NCI-H446 treated with DMSO at 0.1 percent for 48 hours (cell line): ENCODE results near the gene SEPTIN5.
"Not testable (repeated sequence)": the region's sequence is repeated elsewhere in the genome, so short reads cannot be mapped to it uniquely, and the experiment has no call there.

ENCODE experiments used
- DNase-seq: peaks from one replicate; lab custom pipeline; 2025; lab: John Stamatoyannopoulos, UW

The SEPTIN5 gene

DNA sequence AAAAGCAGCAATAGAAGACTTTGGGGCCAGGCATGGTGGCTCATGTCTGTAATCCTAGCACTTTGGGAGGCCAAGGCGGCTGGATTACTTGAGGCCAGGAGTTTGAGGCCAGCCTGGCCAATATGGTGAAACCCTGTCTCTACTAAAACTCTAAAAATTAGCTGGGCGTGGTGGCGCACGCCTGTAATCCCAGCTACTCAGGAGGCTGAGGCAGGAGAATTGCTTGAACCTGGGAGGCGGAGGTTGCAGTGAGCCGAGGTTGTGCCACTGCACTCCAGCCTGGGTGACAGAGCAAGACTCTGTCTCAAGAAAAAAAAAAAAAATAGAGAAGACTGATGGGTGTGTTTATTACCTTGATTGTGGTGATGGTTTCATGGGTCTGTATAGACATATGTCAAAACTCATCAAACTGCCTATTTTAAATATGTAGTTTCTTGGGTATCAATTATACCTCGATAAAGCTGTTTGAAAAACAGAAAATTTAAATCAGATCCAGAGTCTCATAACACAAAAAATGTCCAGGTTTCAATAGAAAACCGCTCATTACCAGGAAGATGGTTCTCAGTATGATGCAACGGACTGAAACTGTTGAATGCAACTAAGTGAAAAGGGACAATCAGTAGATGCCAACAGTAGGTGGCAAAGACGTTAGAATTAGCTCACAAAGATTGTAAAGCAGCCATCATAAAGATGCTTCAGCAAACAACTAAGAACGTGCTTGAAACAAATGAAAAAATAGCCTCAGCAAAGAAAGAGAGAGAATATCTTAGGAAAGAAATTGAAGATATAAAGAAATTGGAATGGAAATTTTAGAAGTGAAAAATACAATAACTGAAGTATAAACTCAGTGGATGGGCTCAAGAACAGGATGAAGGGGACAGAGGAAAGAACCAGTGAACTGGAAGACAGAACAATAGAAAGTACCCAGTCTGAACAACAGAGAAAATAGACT lies 33.1 kb upstream of the SEPTIN5 start:
- DNase-seq, result no peak

GRCh38 chr22:19681863-19682245 lies 32.4 kb upstream of the SEPTIN5 start:
- no peak for DNase-seq

DNA sequence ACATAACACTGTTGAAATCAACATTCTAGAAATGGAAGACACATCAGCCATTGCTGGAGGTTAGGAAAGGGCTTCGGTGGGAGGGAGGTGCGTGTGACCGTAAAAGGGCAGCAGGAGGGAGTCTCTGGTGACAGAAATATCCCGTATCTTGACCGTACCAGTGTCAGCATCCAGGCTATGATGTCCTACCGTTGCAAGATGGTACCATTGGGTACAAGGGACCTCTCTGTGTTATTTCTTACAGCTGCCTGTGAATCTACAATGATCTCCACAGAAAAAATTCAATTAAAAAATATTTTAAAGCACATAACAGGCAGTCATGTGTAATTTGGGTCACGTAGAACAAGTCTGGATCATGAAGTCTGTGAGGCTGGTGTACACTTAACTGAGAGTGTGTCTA lies 27.4 kb upstream of the SEPTIN5 start:
- no peak for DNase-seq

DNA sequence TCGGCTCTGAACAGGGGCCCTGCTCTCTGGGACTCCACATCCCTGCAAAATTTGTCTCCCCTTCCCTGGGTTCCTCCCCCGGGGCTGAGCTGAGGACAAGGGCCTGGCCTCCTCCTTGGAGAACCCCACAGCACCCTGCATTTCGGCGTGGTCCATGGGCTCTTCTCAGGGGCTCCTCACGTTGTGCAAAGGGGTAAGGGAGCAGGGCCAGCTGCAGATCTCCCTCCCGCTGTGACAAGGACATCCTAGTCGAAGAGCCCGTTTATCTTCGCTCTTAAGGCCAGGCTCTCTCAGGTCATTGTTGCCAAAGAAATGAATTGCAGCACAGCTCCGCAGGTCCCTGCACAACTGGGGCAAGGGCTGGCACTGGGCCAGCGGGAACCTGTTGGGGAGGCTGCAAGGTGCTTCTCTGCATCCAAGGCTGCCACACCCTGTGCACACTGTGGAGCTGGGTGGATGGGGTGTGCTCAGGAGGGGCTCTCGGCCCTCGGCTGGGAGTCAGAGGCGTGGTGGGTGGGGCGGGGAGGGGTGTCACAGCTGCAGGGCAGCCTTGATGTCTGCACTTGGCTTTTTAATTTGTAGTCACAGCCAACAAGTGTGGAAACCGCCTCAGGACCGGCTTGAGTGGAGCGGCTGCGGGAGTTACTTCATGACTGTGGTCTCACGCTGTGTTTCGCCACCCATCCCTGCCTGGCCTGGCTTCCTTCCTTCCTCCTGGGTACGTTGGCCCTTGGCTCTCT lies 26.6 kb upstream of the SEPTIN5 start:
- no peak for DNase-seq

DNA sequence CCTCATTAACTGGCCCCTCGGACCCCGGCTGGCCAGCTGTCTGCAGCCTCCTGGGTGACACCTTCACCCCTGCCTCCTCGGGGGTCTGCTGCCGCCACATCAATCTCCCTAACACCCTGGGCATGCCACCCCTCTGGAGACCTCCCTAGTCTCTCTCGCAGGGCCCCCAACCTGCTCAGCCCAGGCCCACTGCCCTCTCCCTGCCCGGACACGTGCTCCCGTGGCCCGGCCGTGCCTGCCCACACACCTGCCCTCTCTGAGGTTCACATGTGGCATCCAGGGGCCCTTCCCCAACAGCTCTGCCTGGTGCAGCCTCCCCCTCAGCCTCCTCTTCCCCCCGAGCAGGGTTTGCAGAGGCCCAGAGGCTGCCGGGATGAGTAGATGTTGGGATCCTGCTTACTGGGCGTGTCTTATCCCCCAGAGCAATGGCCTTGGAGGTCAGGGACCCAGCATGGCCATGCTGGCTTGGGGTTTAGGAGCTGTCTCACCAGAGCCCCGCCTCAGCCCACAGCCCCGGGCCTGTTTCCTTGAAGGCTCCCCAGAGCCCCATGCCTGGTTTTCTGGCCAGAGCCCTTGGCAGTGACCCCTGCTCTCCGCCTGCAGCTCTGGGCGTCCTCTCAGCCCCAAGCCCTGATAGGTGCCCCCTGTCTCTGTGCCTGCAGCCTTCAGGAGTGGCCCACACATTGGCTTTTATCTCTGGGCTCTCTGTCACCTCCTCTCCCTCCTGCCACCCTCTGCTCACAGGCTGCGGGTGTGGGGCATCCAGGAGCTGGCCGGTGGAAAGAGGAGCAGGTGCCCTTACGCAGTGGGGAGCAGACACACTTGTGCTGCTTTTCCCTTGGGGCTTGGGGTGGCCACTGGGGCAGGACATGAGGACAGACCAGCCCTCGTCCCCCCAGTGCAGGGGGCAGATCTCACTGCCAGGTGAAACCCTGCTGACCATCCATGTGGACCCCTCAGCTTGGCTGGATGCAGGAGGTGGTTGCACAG lies 25.7 kb upstream of the SEPTIN5 start:
- no peak for DNase-seq

- DNase-seq, result no peak
Measured at GRCh38 chr22:19689408-19689807, 24.9 kb upstream of the SEPTIN5 start.

DNA sequence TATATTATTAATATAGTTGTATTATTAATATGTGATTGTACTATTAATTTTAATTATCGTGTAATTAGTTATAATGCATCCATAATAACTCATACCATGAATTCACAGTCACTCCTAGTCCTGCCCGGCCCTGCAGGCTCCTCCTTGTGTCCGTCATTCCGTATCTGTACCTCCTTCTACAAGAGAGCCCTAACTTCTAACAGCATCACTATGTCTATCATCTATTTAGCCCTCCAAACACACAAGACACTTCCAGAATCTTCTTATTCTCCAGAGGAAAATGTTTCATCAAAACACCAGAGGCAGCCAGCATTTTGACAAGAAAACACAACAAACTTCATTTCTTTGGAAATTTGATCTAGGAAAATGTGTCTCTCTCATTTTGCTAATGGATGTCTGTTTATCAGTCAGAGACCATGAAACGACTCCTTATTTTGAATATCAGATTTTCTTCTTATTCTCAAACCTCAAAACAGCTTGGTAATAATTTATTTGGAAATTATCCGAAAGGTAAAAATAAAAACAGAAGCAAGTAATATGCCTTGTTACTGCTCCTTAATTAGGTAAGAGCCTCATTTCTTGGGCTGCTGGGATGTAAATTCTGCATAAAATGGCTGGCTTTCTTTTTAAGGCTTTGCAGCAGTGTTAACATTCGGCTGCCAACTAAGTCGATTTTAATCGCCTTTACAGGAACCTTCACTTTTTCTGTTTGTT lies 23.1 kb upstream of the SEPTIN5 start:
- no peak for DNase-seq

DNA sequence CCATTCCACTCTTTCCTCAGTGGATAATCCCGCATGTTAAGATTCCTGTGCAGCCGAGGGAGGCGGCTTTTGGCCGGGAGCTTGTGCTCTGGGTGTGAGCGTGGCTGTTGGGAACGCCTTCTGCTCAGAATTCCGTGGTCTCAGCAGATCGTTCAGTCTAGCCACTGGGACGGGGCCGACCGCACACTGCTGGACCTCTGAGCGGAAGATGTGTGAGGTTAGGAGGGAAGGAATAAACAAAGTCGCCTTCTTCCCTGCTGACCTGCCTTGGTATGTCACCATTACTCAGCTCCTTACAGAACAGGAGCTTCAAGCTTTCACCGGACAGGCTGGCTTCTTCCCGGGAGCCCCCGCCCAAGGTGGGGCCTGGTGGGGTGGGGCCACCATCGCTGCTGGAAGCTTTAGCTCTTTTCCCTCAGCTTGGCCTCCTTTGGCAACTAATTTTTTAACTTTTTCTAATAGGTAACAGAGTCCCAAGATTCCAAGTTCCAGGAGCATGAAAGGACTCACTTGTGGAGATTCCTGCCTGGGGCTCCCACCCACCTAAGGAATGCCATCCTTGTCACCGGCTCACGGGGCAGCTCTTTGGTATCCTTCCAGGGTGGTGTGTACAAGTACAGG lies 22.5 kb upstream of the SEPTIN5 start:
- DNase-seq, result no peak

- no peak for DNase-seq
Measured at GRCh38 chr22:19693581-19693980, 20.7 kb upstream of the SEPTIN5 start.

- DNase-seq, result no peak
Measured at GRCh38 chr22:19693981-19694670, 20.2 kb upstream of the SEPTIN5 start.

DNA sequence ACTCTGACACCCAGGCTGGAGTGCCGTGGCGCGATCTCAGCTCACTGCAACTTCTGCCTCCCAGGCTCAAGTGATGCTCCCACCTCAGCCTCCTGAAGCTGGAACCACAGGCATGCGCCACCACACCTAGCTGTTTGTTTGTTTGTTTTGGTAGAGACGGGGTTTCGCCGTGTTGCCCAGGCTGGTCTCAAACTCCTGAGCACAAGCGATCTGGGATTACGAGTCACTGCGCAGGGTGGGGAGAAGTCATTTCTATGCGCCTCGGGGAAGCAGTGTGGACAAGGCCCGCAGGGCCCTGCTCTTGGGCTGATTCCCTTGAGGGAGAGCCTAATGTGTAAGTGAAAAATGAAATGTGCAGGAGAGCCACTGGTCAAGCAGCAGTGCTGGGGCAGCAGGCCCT lies 19.6 kb upstream of the SEPTIN5 start:
- DNase-seq, result no peak

GRCh38 chr22:19696504-19697276 lies 17.6 kb upstream of the SEPTIN5 start:
- DNase-seq, result no peak

DNA sequence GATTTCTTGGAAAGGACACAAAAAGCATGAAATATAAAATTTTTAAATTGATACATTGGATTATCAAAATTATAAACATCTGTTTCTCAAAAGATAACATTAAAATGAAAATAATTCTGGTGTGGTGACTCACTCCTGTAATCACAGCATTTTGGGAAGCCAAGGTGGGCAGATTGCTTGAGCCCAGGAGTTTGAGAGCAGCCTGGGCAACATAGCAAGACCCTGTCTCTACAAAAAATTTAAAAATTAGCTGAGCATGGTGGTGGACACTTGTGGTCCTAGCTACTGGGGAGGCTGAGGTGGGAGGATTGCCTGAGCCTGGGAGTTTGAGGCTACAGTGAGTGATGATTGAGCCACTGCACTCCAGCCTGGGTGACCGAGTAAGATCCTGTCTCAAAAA lies 16.4 kb upstream of the SEPTIN5 start:
- DNase-seq, result not testable (repeated sequence)

DNA sequence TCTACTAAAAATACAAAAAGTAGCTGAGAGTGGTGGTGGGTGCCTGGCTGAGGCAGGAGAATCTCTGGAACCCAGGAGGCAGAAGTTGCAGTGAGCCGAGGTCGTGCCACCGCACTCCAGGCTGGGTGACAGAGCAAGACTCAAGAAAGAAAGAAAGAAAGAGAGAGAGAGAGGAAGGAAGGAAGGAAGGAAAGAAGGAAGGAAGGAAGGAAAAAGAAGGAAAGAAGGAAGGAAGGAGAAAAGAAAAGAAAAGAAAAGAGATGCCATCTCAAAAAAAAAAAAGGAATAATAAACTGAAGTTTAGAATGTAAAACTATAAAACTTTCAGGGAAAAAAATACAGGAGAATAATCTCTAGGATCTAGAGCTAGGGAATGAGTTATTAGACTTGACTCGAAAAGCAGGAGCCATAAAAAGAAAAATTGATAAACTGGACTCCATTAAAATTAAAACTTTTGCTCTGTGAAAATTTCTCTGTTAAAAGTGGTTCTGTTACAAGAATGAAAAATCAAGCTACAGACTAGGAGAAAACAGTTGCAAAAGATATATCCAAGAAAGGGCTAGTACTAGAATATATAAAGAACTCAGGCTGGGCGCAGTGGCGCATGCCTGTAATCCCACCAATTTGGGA lies 13.4 kb upstream of the SEPTIN5 start:
- DNase-seq, result no peak

DNA sequence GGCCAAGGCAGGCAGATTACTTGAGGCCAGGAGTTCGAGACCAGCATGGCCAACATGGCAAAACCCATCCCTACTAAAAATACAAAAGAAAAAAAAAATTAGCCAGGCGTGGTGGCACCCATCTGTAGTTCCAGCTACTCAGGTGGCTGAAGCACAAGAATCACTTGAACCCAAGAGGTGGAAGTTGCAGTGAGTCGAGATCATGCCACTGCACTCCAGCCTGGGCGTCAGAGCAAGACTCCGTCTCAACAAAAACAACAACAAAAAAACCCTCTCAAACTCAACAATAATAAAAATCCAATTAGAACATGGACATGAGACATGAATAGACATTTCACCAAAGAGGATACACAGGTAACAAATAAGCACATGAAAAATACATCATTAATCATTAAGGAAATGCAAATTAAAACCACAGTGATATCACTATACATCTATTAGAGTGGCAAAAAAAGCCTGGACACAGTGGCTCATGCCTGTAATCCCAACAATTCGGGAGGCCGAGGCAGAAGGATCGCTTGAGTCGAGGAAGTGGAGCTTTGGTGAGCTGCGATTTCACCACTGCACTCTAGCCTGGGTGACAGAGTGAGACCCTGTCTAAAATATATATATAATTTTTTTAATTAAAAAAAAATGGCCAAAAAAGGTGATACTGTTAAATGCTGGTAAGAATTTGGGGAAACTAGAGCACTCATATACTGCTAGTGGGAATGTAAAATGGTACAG lies 12.7 kb upstream of the SEPTIN5 start:
- DNase-seq, result no peak

DNA sequence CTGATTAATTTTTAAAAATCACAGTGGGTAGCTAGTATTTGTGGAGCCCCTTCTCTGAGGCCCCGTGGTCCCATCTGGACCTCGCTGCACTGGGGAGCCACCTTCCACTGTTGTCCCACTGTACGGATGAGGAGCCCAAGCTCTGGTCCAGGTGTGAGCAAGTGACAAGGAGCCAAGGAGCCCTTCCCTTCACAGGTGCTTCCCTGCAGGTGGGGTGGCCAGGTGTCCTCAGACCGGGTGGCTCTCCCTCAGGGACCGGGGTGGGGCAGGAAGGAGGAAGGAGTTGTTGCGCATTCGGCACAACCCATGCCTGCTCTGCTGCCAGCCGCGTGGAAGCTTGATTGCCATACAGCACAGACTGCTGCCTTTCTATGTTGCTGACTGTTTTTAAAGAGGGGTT lies 10.4 kb upstream of the SEPTIN5 start:
- DNase-seq, result no peak

DNA sequence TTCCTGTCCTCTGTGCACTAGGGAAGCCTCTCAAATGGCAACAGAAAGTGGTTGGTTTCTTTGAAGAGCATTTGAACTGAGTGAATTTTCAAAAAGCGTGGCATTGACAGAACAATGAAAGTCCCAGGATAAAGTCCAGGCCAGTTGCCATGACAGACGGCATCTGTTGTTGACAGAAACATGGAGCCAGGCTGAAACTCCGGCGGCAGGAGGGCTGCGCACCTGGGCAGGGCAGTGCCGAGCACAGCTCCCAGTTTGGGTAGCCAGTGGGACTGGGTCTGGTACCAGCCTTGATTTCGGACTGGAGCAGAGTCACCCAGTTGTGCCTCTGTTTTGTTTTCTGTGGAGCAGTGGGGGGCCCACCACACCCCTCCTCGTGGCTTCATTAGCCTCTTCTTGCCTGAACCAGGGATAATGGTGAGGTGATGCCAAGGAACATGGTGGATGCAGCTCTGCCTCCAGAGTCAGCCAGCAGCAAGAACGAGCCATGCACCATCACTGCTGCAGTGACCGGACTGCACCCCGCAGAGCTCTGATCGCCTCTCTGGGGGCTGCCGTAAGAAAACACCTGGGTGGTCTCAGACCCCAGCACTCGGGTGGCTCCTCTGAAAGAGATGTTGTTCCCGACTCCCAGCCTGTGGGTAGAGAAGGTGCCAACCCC lies 9.8 kb upstream of the SEPTIN5 start:
- no peak for DNase-seq
